GM19240 (cell line): ENCODE data around the gene DGKI.

Source experiments
- DNase-seq: peaks from one replicate; pipeline ENCODE4 v3.0.0; 2011; ENCODE audit warnings: low spot score; ENCODE audit not compliant: insufficient read length

Gene DGKI

DNA sequence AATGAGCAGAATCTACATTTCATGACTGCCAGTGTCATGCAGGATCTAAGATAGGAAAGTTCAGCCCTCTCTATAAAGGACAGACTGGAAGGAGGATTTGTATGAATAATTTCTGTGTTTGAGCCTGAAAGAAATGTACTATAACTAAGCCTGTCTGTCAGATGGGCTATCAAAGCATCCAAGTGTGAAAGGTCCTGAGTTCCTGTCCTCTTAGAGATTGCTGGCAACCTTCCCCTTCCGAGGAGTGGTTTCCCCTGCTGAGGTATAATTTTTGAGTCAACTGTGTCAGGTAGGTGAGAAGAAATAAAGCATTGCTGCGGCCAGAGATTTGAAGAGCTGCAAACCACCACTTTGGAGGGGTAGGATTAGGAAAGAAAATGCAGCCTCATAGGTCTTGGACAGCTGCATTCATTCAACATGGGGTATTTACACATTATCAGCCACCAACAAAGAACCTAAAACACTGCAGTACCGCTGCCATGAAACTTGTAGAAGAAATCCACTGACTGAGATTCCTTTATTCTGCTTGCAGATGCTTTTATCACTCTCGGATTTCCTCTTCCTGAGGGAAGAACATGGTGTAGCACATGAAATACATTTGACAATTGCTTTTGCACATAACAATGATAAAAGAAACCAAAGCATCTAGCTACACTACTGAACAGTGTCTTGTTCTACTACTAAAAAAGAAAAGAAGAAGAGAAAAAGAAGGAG is 189.1 kb downstream of the DGKI start:
- no peak for DNase-seq

DNA sequence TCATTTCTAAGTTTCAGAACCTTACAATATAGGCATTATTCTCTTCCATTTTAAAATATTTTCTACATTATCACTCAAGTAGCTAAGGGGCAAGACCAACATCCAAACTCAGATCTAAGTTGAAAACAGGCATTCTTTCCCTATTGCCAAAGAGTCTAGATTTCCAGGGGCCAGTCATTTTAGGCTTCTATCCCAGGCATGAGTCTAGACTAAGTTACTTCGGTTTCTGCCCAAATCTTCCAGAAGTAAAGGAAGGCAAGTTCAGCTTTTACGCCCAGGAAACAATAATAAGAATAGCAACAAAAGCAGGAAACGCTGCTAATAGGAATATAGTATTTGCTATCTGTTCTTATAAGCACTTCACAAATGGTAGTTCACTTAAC is 189.9 kb downstream of the DGKI start:
- DNase-seq, result no peak

DNA sequence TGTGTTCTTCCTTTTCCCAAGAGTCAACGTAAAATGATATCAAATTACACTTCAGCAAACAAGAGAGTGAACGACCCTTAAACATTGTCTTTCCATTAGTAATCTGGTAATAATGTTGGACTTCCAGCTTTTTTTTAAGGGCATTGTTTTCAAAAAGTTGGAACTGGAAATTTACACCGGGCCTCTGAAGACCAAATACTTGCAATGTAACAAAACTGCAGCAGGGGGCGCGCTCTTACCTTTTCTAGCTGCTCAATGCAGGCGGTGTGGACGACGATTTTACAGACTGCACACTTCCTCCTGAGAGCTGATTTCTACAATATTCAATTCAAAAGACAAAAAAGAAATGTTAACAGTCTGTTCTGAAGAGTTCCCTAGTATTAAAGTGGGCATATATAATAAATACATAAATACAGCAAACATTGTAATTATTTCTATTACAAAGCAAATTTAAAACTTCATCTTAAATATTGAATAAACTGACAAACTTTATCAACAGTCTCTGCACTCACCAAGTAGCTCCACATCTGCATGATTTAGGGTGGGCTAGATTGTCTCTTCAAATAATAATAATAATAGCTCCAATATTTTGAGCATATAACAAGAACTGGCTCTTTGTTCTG is 190.4 kb downstream of the DGKI start:
- DNase-seq, result peak; percentile 48

DNA sequence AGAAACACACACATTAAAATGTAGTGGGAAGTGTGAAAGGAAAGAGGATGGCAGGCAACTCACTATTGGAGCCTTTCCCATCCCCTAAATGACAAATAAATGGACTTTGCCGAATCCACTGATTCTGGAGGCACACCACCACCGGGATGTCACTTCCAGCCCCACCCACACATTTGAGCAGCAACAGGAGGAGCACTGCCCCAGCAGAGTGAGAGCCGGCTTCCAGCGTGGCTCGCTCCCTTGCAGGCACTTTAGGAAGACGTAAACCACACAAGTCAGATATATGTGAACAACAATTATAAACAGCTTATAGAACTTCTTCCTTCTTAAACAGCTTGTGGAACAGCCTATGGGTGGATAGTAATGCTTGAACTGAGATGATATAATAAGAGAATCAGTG is 191.0 kb downstream of the DGKI start:
- no peak for DNase-seq

DNA sequence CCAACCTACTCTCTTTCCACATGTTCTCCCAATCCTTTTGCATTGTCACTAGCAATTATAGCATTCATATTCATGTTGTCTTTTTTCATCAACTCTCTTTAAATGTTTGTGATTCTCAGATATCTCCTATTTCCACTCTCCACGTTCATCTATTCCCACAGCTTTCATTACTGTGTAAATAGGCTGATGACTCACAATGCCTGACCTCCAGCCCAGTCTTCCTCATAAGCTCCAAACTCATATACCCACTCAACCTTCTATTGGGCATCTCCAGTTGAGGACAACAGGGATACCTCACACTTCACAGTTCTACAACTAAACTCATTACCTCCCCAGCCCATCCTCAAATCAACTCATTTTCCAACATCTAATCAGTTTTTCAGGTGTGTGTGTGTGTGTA is 194.1 kb downstream of the DGKI start:
- no peak for DNase-seq

DNA sequence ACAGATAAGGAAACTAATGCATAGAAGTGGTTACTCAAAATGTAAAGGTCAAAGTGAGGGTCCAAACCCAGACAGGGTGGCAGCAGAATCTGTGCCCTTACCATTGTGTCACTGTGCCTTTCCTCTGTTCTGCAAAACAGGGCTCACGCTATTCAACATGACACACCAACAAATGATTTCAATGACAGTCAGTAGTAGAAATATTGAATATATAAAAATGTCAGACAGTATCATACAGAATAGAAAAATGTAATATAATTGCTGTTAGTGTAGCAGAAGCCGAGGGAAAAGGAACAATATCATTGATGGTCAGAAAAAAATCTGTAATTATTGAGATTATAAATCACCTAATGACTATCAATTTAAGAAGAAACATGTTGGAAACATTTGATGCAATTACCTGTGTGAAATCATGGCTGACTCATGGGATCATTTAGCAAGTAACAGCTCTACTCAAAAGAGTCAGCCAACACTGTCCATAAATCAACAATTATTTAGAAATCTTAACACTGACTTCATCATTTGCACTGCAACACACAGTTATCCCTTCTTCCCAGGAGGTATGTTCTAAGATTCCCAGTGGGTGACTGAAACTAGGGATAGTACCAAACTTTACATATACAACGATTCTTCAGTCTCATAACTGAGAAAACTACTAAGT is 198.7 kb downstream of the DGKI start:
- no peak for DNase-seq

DNA sequence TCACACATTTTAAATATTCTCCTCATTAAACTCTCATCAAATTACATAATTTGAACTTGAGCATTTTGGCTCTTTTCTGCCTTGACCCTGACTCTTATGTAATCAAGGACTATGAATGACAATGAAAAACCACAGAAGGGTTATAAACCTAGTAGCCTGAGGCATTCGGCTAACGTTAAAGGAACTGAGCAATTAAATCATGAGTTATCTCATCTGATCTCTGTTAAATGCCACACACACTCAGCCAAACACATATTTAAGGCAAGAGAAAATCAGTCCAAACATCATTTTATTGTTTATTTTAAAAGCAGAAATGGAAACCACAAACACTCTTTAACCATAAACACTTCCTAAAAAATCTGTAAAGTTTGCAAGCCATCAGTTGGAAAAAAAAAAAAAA is 204.3 kb downstream of the DGKI start:
- no peak for DNase-seq

DNA sequence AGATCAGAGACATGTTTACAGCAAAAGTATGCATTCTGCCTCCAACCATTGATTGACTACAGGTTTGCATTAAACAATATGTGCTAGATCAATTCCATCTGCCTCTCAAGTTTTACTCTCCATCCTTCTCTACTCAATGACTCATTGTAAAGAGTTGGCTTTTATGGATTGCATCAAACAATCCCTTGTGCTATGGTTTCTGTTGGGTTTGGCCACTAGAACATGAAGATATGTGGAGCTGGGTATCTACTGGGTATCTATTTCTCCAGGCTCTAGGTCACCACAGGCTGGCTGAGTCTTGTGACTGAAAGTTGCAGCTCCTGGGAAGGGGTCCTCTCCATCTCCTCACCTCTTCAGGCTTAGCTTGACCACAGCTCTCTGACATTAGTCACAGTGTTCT is 204.7 kb downstream of the DGKI start:
- no peak for DNase-seq

DNA sequence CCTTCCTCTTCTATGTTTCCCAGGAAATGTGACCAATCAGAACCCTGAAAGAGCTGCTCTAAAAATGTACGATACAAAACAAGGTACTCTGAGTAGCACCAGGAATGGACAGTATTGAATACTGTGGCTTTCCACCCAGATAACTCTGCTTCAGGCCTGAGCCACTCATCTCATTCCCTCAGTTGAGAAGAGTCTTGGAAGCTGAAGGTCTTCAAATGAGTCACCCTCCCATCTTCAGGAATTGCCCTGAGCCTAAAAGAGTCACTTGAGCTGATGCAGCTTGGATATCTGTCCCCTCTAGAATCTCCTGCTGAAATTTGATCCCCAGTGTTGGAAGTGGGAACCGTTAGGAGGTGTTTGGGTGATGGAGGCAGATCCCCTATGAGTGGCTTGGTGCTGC is 210.4 kb downstream of the DGKI start:
- DNase-seq, result no peak

DNA sequence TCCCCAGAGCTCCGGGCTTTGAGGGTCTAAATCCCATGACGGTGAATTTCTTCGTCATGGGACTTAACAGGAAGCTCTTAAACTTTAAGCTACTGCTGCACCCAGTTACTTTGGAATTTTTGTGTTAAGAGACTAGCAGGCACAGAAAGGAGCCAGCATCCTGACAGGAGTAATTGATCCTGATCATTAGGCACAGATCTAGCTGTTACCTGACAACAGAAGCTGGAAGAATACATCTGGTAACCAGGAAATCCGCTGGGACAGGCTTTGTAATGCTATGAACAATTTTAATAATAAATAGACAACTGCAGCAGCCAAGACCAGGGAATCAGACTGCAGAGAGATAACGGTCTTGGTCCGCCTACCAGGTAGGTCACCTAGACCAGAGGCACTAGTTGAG is 210.9 kb downstream of the DGKI start:
- no peak for DNase-seq

DNA sequence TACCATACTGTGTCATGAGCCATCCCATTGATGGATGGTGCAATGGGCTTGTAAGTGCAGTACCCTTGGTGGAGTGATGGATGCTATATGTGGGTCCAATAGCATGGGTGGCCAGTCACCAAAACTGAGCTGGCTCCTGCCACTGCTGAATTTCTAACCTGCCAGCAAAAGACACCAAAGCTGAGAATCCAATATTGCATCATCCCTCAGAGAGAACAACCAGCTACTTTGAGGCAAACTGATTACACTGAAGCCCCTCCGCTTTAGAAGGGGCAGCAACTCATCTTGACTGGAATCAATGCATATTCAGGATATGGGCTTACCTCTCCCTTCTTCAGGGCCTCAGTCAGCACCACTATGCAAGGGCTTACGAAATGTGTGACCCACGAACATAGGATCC is 211.6 kb downstream of the DGKI start:
- DNase-seq, result no peak

DNA sequence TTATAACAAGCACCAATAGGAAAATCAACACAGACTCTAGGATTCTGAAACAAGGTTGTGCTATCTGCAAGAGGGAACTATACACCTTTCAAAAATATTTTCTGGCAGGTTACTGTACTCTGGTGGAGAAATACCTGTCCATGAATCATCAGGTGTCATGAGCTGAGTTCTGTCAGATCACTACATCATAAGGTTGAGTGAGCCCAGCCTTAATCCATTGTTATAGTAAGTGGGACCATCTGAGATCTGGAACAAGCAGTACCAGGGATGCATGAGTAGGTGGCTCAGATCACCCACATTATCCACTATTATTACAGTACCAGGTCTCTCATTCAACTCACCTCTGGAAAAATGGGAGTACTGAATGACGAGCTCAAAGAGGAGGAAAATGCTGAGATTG is 212.4 kb downstream of the DGKI start:
- DNase-seq, result no peak

DNA sequence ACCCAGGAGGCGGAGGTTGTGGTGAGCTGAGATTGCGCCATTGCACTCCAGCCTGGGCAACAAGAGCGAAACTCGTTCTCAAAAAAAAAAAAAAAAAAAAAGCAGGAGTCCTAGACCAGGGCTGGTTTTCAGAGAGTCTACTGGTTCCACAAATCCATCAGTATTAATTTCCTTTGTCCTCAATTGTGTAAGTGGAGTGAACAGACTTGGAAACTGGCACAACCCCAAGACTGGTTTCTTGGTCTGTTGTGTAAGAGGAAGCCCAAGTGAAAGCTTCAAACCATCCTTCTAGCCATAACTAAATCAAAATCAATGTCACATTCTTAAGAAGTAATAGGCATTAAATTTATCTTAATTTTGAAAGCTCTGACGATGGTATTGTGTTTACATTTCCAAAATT is 213.6 kb downstream of the DGKI start:
- no peak for DNase-seq

DNA sequence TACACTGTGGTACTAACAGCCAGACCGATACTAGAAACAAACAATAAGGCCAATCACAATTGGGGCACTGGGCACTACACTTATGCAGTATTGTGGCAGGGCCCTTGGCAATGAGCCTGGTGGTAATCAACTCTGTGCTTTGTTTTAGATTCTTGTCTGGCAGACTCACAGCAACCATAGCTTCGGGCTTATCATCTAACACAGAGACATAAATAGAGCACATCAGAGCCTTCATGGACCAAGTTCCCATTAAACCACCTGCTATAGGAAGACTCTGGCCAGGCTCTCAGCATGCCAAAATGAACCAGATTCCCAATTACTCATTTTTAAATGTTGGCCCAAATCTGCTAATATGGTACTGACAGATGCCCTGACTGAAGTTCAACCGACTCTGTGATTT is 218.6 kb downstream of the DGKI start:
- no peak for DNase-seq

DNA sequence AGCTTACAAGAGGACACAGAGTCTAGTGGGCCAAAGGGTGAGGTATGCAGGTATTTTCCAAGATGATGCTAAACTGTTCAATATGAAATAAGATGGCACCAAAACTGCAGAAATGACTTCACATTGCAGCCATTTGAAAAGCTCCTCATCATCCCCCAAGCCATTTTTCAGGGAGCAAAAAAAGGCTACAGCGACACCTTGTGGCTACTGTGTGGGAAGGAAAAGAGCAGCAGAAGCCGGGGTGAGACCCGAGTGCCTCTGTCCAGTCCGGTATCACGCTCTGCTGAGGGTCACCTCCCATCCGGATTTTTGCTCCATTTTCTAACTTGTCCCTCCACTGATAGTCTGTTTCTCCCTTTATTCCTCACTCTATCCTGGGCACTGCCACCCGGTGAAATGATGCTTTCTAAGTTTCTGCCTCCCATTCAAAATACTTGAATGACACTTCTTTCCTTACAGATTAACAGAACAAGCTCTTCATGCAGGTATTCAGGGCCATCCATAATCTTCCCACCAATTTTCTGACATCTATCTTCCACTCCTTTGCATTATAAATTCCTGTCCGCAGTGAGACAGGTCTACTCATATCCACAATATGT is 220.2 kb downstream of the DGKI start:
- DNase-seq, result peak; percentile 19

DNA sequence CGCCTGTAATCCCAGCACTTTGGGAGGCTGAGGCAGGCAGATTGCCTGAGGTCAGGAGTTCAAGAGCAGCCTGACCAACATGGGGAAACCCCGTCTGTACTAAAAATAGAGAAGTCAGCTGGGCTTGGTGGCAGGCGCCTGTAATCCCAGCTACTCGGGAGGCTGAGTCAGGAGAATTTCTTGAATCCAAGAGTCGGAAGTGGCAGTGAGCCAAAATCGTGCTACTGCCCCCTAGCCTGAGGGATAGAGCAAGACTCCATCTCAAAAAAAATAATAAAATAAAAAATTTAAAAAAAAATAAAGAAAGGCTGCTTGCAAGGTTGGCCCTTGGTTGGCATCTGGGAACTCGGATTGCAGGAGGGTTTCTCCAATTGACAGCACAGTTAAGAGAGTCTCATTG is 221.6 kb downstream of the DGKI start:
- DNase-seq, result no peak

DNA sequence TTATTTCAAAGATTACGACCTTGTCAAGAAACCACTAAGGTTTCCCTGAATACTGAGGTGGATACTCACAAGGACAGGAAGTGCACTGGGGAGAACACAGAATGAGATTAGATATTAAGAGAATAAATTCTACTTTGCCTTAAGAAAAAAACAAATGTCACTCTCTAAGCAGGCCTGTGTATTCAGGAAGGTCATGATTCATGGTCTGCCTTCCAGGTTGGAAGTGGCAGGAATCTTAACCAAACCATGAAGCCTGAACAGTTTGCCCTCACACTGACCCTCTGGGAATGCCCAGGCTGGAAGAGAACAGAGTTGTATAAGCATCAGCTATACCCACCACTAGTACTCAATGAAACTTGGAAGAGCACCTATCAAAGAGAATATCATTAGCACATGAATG is 227.6 kb downstream of the DGKI start:
- DNase-seq, result no peak

DNA sequence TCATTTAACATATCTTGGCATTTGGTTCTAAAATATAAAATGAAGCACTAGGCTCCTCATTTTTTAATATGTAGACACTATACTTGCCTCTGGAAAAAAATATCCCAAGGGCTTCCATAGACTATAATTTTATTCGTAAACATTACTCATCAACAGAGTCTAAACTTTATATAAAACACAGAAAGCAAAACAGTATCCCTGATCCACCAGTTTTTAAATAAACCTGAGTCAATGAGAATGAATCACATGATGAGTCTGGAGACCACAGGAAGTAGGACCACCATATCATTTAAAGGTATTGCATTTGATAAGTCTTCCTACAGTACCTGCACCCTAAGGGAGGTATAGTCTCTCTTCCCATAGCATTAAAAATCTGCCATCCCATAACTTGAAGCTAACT is 228.0 kb downstream of the DGKI start:
- no peak for DNase-seq

DNA sequence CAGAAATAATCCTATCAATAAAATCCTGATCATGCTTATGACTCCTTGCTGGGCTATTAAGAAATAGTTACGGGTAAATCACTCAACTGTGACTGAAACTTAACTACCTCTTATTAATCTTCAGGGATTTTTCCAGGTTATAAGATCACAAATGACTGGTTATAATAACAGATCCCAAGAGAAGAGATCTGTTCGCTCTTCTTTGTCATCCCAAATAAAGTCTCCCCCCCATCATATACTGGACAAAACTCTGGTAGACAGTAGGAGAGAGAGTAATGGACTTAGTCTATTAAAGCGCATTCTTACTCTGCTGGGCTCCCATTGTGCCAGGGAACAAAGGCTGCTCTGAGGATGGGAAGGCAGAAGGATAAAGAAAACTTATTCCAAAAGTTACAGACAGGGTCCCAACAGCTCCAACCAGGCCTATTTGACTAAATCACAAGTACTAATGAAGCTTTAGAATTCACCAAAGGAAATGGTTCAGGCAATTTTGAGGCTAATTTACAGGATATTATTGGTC is 233.7 kb downstream of the DGKI start:
- DNase-seq, result no peak

DNA sequence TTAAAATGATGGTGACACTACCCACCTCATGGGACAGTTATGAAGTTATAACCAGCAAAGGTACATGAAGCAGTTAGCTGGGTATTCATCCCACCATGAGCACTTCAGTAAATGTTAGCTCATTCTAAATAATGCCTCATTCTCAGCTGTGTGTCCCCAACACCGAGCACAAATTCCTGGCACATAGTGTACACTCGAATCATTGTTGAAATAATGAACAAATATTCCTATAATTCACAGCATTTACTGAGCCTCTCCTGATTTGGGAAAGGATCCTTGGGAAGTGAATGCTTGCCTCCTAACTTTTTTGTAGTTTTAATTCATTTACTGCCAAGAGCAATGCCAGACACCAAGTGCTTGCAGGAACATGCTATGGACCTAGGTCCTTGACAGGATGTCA is 235.2 kb downstream of the DGKI start:
- DNase-seq, result no peak

DNA sequence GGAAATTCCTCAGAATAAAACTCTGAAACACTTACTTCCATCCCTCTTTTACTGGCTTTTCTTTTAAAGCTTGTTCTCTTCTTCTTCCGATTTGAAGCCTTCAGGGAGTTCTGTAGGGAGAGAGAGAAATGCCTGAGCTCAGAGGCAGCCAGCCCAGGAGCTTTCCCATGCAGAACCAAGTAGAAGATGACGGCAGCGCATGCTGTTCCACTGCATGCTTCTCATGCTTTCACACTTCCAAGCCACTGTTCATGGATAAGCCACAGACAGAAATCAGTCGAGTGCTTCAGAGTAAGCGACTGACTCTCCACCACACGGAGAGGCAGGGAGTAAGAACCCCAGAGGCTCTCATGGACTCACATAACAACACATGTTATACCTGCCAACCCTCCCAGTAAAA is 237.3 kb downstream of the DGKI start:
- DNase-seq, result no peak

DNA sequence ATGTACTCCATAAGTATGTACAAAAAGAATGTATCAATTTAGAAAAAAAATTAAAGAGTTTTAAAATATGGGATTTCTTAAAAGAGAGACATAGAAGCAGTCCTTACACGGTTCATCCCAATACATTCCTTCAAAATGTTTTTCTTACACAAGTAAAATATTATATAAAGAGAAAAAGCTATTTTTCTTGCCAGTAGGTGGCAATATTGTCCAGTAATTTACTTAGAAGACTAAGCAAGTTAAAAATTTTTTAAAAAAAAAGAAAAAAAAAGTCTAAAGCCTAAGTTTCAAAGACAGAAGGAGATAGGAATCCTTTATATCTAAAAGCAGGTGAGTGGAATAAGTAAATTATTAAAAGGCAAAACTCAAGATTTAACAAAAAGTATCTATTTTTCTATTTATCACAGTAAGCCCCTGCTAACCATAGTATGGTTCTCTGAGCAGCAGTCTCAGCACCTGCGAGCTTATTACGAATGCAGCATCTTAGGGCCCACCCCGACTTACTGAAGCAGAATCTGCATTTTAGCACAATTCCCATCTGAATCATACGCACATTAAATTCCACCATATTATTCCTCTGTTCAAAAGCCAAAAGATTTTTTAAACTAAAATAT is 240.6 kb downstream of the DGKI start:
- no peak for DNase-seq
